ENCODE results near the gene RPTOR. TPM values are rescaled to one million over a fixed set of nuclear protein-coding genes. Genes with fewer than 3 reads are reported as not detected.

The RPTOR gene
- total RNA-seq, 1 experiment from 2014 or later, result 25.1 TPM

- Histone ChIP-seq H2AFZ (ENCODE audit: low read length) (no peak overlapping the region), H3K23ac (ENCODE audit: insufficient read length, low read depth, low read length) (no peak overlapping the region), H2BK120ac (ENCODE audit: low read depth, low read length, poor library complexity, severe bottlenecking) (no peak overlapping the region), H3K56ac (ENCODE audit: insufficient read length, low read depth, low read length) (no peak overlapping the region), H3K79me1 (ENCODE audit: insufficient read depth, low read depth, low read length, poor library complexity, severe bottlenecking) (no peaks in the 10 kb centered on the region), H3K4ac (ENCODE audit: low read depth, low read length) (no peak overlapping the region), H2BK15ac (ENCODE audit: low read depth, low read length) (no peak overlapping the region), H4K5ac (ENCODE audit: insufficient read length, low read depth, low read length) (no peak overlapping the region), H3K23me2 (ENCODE audit: insufficient read length, low read depth, low read length, poor library complexity, severe bottlenecking) (no peaks in the 10 kb centered on the region), H2BK20ac (ENCODE audit: low read depth, low read length, poor library complexity, severe bottlenecking) (no peak overlapping the region), H2AK5ac (ENCODE audit: insufficient read length, low read length) (no peak overlapping the region), H4K91ac (ENCODE audit: insufficient read length, low read depth, low read length) (no peak overlapping the region), H3K14ac (ENCODE audit: insufficient read depth, low read length) (no peak overlapping the region), H3K18ac (ENCODE audit: insufficient read length, low read depth, low read length) (no peak overlapping the region), H3K4me1 (ENCODE audit: insufficient read depth, low read length) (no peaks in the 10 kb centered on the region), H3K9me3 (ENCODE audit: control insufficient read depth, low read depth, low read length) (peaks cover 7% of the 10 kb centered on the region), H3T11ph (ENCODE audit: low read length) (no peak overlapping the region), H2BK12ac (ENCODE audit: insufficient read length, low read depth, low read length) (no peak overlapping the region), H3K79me2 (ENCODE audit: insufficient read depth, low read length) (no peaks in the 10 kb centered on the region), H2BK5ac (ENCODE audit: insufficient read length, low read length) (no peak overlapping the region), H3K27ac (ENCODE audit: insufficient read length, low read depth, low read length) (no peak overlapping the region), H3K4me2 (ENCODE audit: insufficient read depth, insufficient read length, low read length) (no peak overlapping the region), H3K9ac (ENCODE audit: extremely low read depth, insufficient read length, low read length) (no peak overlapping the region), H4K8ac (replicated peaks; ENCODE audit: insufficient read length, low read depth, low read length) (no peak overlapping the region), H4K20me1 (ENCODE audit: control insufficient read depth, insufficient read depth, insufficient read length) (no peaks in the 10 kb centered on the region), H3K27me3 (ENCODE audit: insufficient read depth, low read length) (no peaks in the 10 kb centered on the region; the same call in 1 of the 2 replicates)
- Mint-ChIP-seq H3K9me3 (peaks cover 18 to 19% of the 10 kb centered on the region in 2 experiments), H3K27ac (no peak overlapping the region), H3K4me1 (peaks cover 14 to 21% of the 10 kb centered on the region in 2 experiments), H3K4me3 (no peak overlapping the region), H3K27me3 (ENCODE audit: low read depth) (peaks cover 36% of the 10 kb centered on the region), H3K36me3 (ENCODE audit: insufficient read depth in 1 of 3, low read depth in 3 of 3) (peaks cover 9 to 15% (median 11%) of the 10 kb centered on the region in 3 experiments)
- TF ChIP-seq CTCF (conservative IDR thresholded peaks at IDR 0.05), result no peak
- DNase-seq, result no peak
- no CpG with 5 or more reads among the region's 2 CpGs for WGBS (ENCODE audit: extremely low coverage, insufficient read length, low lambda C conversion rate)
These were observed 466.3 kb downstream of the RPTOR start for GRCh38 chr17:81010935-81011334.

Measured in H9 (cell line).